HEK293 (cell line): ENCODE results near the gene TRPV6.

Source experiments
- ZEB2 ChIP-seq: fragments of 450-650 bp; formaldehyde crosslinking; IDR thresholded peaks from 2 replicates; pipeline ENCODE4 v1.5.1; 2016; ENCODE audit warnings: missing biosample characterization, missing genetic modification characterization
- ZNF624 ChIP-seq: fragments of 450-650 bp; formaldehyde crosslinking; IDR thresholded peaks from 2 replicates; pipeline ENCODE4 v1.5.1; 2017; ENCODE audit warnings: missing biosample characterization, missing genetic modification characterization
- TF ChIP-seq, protein P1 (sequence below): fragments of 450-650 bp; formaldehyde crosslinking; IDR thresholded peaks from 2 replicates; pipeline ENCODE4 v1.5.1; 2016; ENCODE audit warnings: missing biosample characterization, missing genetic modification characterization
- TF ChIP-seq, protein P2 (sequence below): fragments of 450-650 bp; formaldehyde crosslinking; IDR thresholded peaks from 2 replicates; pipeline ENCODE4 v1.5.1; 2017; ENCODE audit warnings: missing biosample characterization, missing genetic modification characterization
- TF ChIP-seq, protein P3 (sequence below): fragments of 450-650 bp; formaldehyde crosslinking; IDR thresholded peaks from 2 replicates; pipeline ENCODE4 v1.5.1; 2016; ENCODE audit warnings: missing biosample characterization, missing genetic modification characterization
- TF ChIP-seq, protein P4 (sequence below): fragments of 450-650 bp; formaldehyde crosslinking; IDR thresholded peaks from 2 replicates; pipeline ENCODE4 v1.5.1; 2016; ENCODE audit warnings: missing biosample characterization, missing genetic modification characterization

DNA sequence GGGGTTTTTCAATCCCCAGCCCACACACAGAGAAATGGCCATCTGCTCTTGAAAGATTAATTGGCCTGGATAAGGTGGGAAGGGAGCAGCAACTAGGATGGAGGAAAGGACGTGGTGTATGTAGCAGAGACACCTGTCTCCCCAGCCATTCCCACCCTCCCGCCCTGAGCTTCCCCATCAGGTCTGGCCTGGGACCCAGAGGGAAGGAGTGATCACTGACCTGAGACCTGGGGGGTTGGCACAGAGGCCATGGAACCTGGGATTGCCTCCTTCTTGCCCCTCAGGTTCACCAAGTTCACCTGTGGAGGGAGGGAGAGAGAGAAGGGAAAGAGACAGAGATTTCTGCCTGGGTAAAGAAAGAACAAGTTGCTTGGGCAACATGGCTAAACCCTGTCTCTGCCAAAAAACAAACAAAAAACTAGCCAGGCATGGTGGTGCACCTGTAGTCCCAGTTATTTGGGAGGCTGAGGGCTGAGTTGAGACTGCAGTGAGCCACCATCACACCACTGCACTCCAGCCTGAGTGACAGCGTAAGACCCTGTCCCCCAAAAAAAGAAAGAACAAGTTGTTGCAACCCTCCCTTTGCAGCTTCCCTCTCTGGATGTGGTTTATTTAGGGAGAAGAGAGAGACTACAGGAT lies 11.3 kb upstream of the TRPV6 start:
- TF ChIP-seq, protein P1, sequence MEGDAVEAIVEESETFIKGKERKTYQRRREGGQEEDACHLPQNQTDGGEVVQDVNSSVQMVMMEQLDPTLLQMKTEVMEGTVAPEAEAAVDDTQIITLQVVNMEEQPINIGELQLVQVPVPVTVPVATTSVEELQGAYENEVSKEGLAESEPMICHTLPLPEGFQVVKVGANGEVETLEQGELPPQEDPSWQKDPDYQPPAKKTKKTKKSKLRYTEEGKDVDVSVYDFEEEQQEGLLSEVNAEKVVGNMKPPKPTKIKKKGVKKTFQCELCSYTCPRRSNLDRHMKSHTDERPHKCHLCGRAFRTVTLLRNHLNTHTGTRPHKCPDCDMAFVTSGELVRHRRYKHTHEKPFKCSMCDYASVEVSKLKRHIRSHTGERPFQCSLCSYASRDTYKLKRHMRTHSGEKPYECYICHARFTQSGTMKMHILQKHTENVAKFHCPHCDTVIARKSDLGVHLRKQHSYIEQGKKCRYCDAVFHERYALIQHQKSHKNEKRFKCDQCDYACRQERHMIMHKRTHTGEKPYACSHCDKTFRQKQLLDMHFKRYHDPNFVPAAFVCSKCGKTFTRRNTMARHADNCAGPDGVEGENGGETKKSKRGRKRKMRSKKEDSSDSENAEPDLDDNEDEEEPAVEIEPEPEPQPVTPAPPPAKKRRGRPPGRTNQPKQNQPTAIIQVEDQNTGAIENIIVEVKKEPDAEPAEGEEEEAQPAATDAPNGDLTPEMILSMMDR = no peak
- TF ChIP-seq ZNF624 (tag by site-specific recombination) (no peak), ZEB2 (tag by site-specific recombination) (no peak)
- TF ChIP-seq, protein P2, sequence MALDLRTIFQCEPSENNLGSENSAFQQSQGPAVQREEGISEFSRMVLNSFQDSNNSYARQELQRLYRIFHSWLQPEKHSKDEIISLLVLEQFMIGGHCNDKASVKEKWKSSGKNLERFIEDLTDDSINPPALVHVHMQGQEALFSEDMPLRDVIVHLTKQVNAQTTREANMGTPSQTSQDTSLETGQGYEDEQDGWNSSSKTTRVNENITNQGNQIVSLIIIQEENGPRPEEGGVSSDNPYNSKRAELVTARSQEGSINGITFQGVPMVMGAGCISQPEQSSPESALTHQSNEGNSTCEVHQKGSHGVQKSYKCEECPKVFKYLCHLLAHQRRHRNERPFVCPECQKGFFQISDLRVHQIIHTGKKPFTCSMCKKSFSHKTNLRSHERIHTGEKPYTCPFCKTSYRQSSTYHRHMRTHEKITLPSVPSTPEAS (tag by site-specific recombination) = no peak
- TF ChIP-seq, protein P3, sequence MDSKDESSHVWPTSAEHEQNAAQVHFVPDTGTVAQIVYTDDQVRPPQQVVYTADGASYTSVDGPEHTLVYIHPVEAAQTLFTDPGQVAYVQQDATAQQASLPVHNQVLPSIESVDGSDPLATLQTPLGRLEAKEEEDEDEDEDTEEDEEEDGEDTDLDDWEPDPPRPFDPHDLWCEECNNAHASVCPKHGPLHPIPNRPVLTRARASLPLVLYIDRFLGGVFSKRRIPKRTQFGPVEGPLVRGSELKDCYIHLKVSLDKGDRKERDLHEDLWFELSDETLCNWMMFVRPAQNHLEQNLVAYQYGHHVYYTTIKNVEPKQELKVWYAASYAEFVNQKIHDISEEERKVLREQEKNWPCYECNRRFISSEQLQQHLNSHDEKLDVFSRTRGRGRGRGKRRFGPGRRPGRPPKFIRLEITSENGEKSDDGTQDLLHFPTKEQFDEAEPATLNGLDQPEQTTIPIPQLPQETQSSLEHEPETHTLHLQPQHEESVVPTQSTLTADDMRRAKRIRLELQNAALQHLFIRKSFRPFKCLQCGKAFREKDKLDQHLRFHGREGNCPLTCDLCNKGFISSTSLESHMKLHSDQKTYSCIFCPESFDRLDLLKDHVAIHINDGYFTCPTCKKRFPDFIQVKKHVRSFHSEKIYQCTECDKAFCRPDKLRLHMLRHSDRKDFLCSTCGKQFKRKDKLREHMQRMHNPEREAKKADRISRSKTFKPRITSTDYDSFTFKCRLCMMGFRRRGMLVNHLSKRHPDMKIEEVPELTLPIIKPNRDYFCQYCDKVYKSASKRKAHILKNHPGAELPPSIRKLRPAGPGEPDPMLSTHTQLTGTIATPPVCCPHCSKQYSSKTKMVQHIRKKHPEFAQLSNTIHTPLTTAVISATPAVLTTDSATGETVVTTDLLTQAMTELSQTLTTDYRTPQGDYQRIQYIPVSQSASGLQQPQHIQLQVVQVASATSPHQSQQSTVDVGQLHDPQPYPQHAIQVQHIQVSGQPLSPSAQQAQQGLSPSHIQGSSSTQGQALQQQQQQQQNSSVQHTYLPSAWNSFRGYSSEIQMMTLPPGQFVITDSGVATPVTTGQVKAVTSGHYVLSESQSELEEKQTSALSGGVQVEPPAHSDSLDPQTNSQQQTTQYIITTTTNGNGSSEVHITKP = no peak
- TF ChIP-seq, protein P4, sequence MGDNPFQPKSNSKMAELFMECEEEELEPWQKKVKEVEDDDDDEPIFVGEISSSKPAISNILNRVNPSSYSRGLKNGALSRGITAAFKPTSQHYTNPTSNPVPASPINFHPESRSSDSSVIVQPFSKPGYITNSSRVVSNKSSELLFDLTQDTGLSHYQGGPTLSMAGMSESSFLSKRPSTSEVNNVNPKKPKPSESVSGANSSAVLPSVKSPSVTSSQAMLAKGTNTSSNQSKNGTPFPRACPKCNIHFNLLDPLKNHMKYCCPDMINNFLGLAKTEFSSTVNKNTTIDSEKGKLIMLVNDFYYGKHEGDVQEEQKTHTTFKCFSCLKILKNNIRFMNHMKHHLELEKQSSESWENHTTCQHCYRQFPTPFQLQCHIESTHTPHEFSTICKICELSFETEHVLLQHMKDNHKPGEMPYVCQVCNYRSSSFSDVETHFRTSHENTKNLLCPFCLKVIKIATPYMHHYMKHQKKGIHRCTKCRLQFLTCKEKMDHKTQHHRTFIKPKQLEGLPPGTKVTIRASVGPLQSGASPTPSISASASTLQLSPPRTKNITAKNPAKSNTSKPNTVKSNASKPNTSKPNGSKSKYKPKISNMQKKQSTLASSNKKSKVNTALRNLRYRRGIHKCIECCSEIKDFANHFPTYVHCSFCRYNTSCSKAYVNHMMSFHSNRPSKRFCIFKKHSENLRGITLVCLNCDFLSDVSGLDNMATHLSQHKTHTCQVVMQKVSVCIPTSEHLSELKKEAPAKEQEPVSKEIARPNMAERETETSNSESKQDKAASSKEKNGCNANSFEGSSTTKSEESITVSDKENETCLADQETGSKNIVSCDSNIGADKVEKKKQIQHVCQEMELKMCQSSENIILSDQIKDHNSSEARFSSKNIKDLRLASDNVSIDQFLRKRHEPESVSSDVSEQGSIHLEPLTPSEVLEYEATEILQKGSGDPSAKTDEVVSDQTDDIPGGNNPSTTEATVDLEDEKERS (tag by site-specific recombination) = no peak
